Amniotic stem cell (primary cell): Measurements from ENCODE around the gene PHF5A.

Source experiments
- DNase-seq: peaks from one replicate; lab custom pipeline; 2025; lab: John Stamatoyannopoulos, UW

The PHF5A gene

GRCh38 chr22:41411021-41411851 lies 57.3 kb downstream of the PHF5A start:
- DNase-seq, result no peak

- no peak for DNase-seq
Observed at GRCh38 chr22:41410311-41410751, 58.2 kb downstream of the PHF5A start.
